Fibroblast of lung (primary cell): ENCODE data around the gene CASR. TPM values are rescaled to one million over a fixed set of nuclear protein-coding genes. Genes with fewer than 3 reads are reported as not detected.

Experiments
- DNase-seq, 2 donors: peaks; one replicate each; pipeline versions ENCODE4 v3.0.0 to v3.0.0-alpha.2; 2010; ENCODE audit warnings: low read depth in 2 of 2
- H2AFZ ChIP-seq: 2 replicates; pipeline ENCODE4 v1.5.1; 2012; ENCODE audit warnings: low read length, control low read depth, inconsistent platforms
- H3K27ac ChIP-seq: 2 replicates; pipeline ENCODE4 v1.5.1; 2011; ENCODE audit warnings: low read length, control low read depth; ENCODE audit not compliant: insufficient read depth
- H3K27me3 ChIP-seq: 2 replicates; pipeline ENCODE4 v1.5.1; 2011; ENCODE audit warnings: mild to moderate bottlenecking, low read length; ENCODE audit not compliant: control insufficient read depth, insufficient read depth
- H3K36me3 ChIP-seq: 2 replicates; pipeline ENCODE4 v1.5.1; 2011; ENCODE audit warnings: low read length; ENCODE audit not compliant: control insufficient read depth, insufficient read depth
- H3K4me1 ChIP-seq: 2 replicates; pipeline ENCODE4 v1.5.1; 2011; ENCODE audit warnings: low read length; ENCODE audit not compliant: control insufficient read depth, insufficient read depth; ENCODE audit errors: extremely low read depth
- H3K4me2 ChIP-seq: 2 replicates; pipeline ENCODE4 v1.5.1; 2011; ENCODE audit warnings: low read length, control low read depth; ENCODE audit not compliant: insufficient read depth; ENCODE audit errors: extremely low read depth
- H3K4me3 ChIP-seq, 4 experiments: fragments of 200-600 bp in 1 of 4; sonication (generic) in 1 of 4; replicated peaks in 1 of 4; 2 replicates each; pipeline ENCODE4 v1.5.1; 2011 to 2016; ENCODE audit warnings: low read length in 4 of 4, low read depth in 3 of 4, mild to moderate bottlenecking in 3 of 4, control low read depth in 2 of 4, inconsistent platforms in 1 of 4, mixed read lengths in 1 of 4; ENCODE audit not compliant: insufficient read depth in 1 of 4; ENCODE audit errors: control extremely low read depth in 1 of 4
- H3K79me2 ChIP-seq: 2 replicates; pipeline ENCODE4 v1.5.1; 2012; ENCODE audit warnings: mild to moderate bottlenecking, low read length, inconsistent platforms; ENCODE audit not compliant: control insufficient read depth, insufficient read depth
- H3K9ac ChIP-seq: 2 replicates; pipeline ENCODE4 v1.5.1; 2011; ENCODE audit warnings: mild to moderate bottlenecking, low read length, control low read depth; ENCODE audit not compliant: insufficient read depth
- H3K9me3 ChIP-seq: 2 replicates; pipeline ENCODE4 v1.5.1; 2012; ENCODE audit warnings: low read depth, low read length; ENCODE audit not compliant: control insufficient read depth, insufficient read depth
- H4K20me1 ChIP-seq: 2 replicates; pipeline ENCODE4 v1.5.1; 2011; ENCODE audit warnings: low read length; ENCODE audit not compliant: control insufficient read depth, insufficient read depth; ENCODE audit errors: extremely low read depth
- CTCF ChIP-seq, 2 donors: IDR thresholded peaks in 1 of 2; conservative IDR thresholded peaks in 1 of 2; 1 replicate in 1 of 2; 2 replicates in 1 of 2; pipeline ENCODE4 v1.5.1; 2011 to 2012; ENCODE audit warnings: low read length in 2 of 2, control low read depth in 1 of 2, inconsistent platforms in 1 of 2, low read depth in 1 of 2, mild to moderate bottlenecking in 1 of 2
- EZH2 ChIP-seq: IDR thresholded peaks from 2 replicates; pipeline ENCODE4 v1.5.1; 2012; ENCODE audit warnings: low read length, control low read depth, mild to moderate bottlenecking; ENCODE audit errors: missing control alignments
- polyA plus RNA-seq, 2 donors: library from polyadenylated mRNA; depleted of rRNA in 1 of 2; stranded (reverse) in 1 of 2; unstranded in 1 of 2; fragments of >200 nt; gene quantifications; 2 replicates each; pipeline ENCODE4 v1.2.1, GENCODE V29; 2011 to 2012; ENCODE audit warnings: missing spikeins in 1 of 2
- total RNA-seq: library from RNA; depleted of rRNA; stranded (reverse); fragments of >200 nt; gene quantifications from 2 replicates; pipeline ENCODE4 v1.2.1, GENCODE V29; 2014

The CASR gene
- total and polyA plus RNA-seq, 2 donors (not counting 1 experiment from before 2014, with no cell fraction given) = under 0.01 TPM; not detected in 1

GRCh38 chr3:122315619-122316018, 132.2 kb downstream of the CASR start:
- no peak overlapping the region for H3K27ac ChIP-seq
- H3K79me2 ChIP-seq = no peaks in the 10 kb centered on the region
- no peaks in the 10 kb centered on the region for H3K36me3 ChIP-seq
- H3K4me2 ChIP-seq = no peak overlapping the region
- no peak overlapping the region for H3K4me3 ChIP-seq
- no peaks in the 10 kb centered on the region for H3K4me1 ChIP-seq
- H3K27me3 ChIP-seq = peaks cover 4% of the 10 kb centered on the region
- no peak for TF ChIP-seq EZH2
- TF ChIP-seq CTCF (conservative IDR thresholded peaks at IDR 0.05 in 1 of 2, IDR thresholded peaks at IDR 0.05 in 1 of 2; ENCODE audit: low read depth in 1 of 2, low read length in 2 of 2) = no peak
- no peak overlapping the region for H2AFZ ChIP-seq
- no peak for DNase-seq
- H3K9me3 ChIP-seq = no peaks in the 10 kb centered on the region
- no peaks in the 10 kb centered on the region for H4K20me1 ChIP-seq
- no peak overlapping the region for H3K9ac ChIP-seq

- no peaks in the 10 kb centered on the region for H4K20me1 ChIP-seq
- no peaks in the 10 kb centered on the region for H3K79me2 ChIP-seq
- no peak overlapping the region for H3K27ac ChIP-seq
- no peaks in the 10 kb centered on the region for H3K4me1 ChIP-seq
- no peaks in the 10 kb centered on the region for H3K36me3 ChIP-seq
- H3K9ac ChIP-seq = no peak overlapping the region
- TF ChIP-seq CTCF (conservative IDR thresholded peaks at IDR 0.05 in 1 of 2, IDR thresholded peaks at IDR 0.05 in 1 of 2; ENCODE audit: low read depth in 1 of 2, low read length in 2 of 2) = no peak
- H3K4me3 ChIP-seq = no peak overlapping the region
- no peaks in the 10 kb centered on the region for H3K27me3 ChIP-seq
- no peak overlapping the region for H2AFZ ChIP-seq
- DNase-seq = no peak
- no peaks in the 10 kb centered on the region for H3K9me3 ChIP-seq
- H3K4me2 ChIP-seq = no peak overlapping the region
Observed at GRCh38 chr3:122316368-122316767, 132.9 kb downstream of the CASR start.

GRCh38 chr3:122318620-122319019, 135.2 kb downstream of the CASR start:
- no peak overlapping the region for H3K27ac ChIP-seq
- no peak overlapping the region for H3K4me2 ChIP-seq
- H4K20me1 ChIP-seq = no peaks in the 10 kb centered on the region
- no peaks in the 10 kb centered on the region for H3K4me1 ChIP-seq
- no peak overlapping the region for H2AFZ ChIP-seq
- DNase-seq = peak in 1 of 2 donors; percentile 22
- no peaks in the 10 kb centered on the region for H3K9me3 ChIP-seq
- TF ChIP-seq CTCF (conservative IDR thresholded peaks at IDR 0.05 in 1 of 2, IDR thresholded peaks at IDR 0.05 in 1 of 2; ENCODE audit: low read depth in 1 of 2, low read length in 2 of 2) (no peak), EZH2 (no peak)
- H3K9ac ChIP-seq = no peak overlapping the region
- no peak overlapping the region for H3K4me3 ChIP-seq
- H3K36me3 ChIP-seq = no peaks in the 10 kb centered on the region
- H3K27me3 ChIP-seq = no peaks in the 10 kb centered on the region
- H3K79me2 ChIP-seq = no peaks in the 10 kb centered on the region
